ENCODE data around the gene WDR18.

DNA sequence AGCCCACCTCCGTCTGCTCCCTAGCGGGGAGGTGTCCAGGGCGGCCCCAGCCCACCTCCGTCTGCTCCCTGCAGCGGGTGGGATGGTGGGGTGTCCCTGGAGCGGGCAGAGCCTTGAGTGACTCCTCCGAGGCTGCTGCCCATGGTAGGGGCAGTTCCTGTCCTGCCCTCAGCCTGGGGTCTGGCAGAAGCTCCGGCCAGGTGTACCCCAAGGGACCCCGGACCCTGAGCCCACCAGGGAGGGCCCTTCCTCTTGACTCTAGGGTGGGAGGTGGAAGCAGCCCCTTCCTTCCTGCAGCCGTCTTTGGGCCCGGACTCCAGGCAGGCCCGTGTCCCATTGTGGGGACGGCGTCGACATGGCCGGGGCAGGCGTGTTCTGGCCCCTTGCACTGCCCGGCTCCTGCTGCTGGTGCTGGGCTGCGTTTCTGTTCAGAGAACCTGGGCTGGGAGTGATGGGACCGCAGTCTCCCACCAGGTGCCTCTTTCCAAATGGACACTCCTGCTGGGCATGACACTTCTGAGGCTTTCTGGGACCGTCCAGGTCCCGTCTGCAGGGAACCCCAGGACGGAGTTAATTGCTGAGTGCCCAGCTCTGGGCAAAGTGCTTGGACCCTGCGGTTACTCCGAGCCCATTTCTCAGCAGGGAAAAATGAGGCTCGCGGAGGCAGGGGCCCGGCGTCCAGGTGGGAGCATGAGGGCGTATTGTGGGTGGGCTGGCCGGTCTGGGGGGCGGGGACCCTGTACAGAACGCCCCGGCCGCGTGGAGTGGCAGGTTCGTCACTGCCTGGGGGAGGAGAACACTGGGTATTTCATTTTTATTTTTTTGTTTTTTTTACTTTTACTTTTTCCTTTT is 38.5 kb upstream of the WDR18 start:
- TF ChIP-seq GATA3 (IDR thresholded peaks at IDR 0.05; ENCODE audit: low read depth, low read length) (no peak), GATA2 (IDR thresholded peaks at IDR 0.05; ENCODE audit: low read depth, low read length) (no peak)

All from SH-SY5Y (cell line).